K562 (cell line): ENCODE data around the gene SLC35B1. TPM values are rescaled to one million over a fixed set of nuclear protein-coding genes. Genes with fewer than 3 reads are reported as not detected.

Experiments
- ARID3A ChIP-seq: IDR thresholded peaks from 2 replicates; pipeline ENCODE4 v1.6.1; 2012; ENCODE audit warnings: low read depth, low read length, improper control_type of control experiment, borderline replicate concordance
- BCOR ChIP-seq: fragments of 450-650 bp; IDR thresholded peaks from 2 replicates; pipeline ENCODE4 v1.6.1; 2016
- CBFA2T3 ChIP-seq: fragments of 450-650 bp; IDR thresholded peaks from 2 replicates; pipeline ENCODE4 v1.6.1; 2017
- ESRRA ChIP-seq: fragments of 450-650 bp; IDR thresholded peaks from 2 replicates; pipeline ENCODE4 v1.6.1; 2014; ENCODE audit warnings: low read depth, mild to moderate bottlenecking, moderate library complexity, borderline replicate concordance
- FOS ChIP-seq: IDR thresholded peaks from 3 replicates; pipeline ENCODE4 v1.6.1; 2011; ENCODE audit not compliant: insufficient read length; ENCODE audit errors: extremely low read depth
- FOXP1 ChIP-seq: sonication (generic); formaldehyde crosslinking; IDR thresholded peaks from 2 replicates; pipeline ENCODE4 v1.8.0; 2022; ENCODE audit warnings: mild to moderate bottlenecking, missing genetic modification reagents
- HDAC1 ChIP-seq, 2 experiments: fragments of 450-650 bp; IDR thresholded peaks; 2 replicates each; pipeline ENCODE4 v1.6.1; 2016 to 2017; ENCODE audit warnings: inconsistent platforms in 1 of 2, mild to moderate bottlenecking in 1 of 2, moderate library complexity in 1 of 2
- HES1 ChIP-seq: fragments of 450-650 bp; IDR thresholded peaks from 2 replicates; pipeline ENCODE4 v1.6.1; 2016; ENCODE audit warnings: low read depth, mild to moderate bottlenecking, moderate library complexity
- MEIS2 ChIP-seq: fragments of 450-650 bp; IDR thresholded peaks from 2 replicates; pipeline ENCODE4 v1.6.1; 2014; ENCODE audit warnings: mild to moderate bottlenecking; ENCODE audit not compliant: partially characterized antibody
- NCOR1 ChIP-seq: fragments of 450-650 bp; IDR thresholded peaks from 2 replicates; pipeline ENCODE4 v1.6.1; 2016; ENCODE audit warnings: mild to moderate bottlenecking, moderate library complexity
- NR3C1 ChIP-seq: sonication (generic); formaldehyde crosslinking; IDR thresholded peaks from 2 replicates; pipeline ENCODE4 v1.8.1; 2022; ENCODE audit warnings: missing genetic modification reagents
- PCBP2 ChIP-seq: fragments of 200-400 bp; formaldehyde crosslinking; IDR thresholded peaks from 2 replicates; pipeline ENCODE4 v1.6.1; 2018; ENCODE audit warnings: low read length, low read depth, mild to moderate bottlenecking, moderate library complexity; ENCODE audit not compliant: poor library complexity, severe bottlenecking
- PHF20 ChIP-seq: fragments of 450-650 bp; IDR thresholded peaks from 2 replicates; pipeline ENCODE4 v1.6.1; 2018; ENCODE audit not compliant: partially characterized antibody
- RNF219 ChIP-seq: fragments of 250-450 bp; sonication (Bioruptor Pico); IDR thresholded peaks from 2 replicates; pipeline ENCODE4 v1.5.0; 2022; ENCODE audit warnings: mild to moderate bottlenecking
- SNRNP70 ChIP-seq: fragments of 200-400 bp; formaldehyde crosslinking; optimal IDR thresholded peaks from 2 replicates; pipeline ENCODE3; 2017; ENCODE audit warnings: low read depth, low read length
- TAL1 ChIP-seq: fragments of 450-650 bp; IDR thresholded peaks from 2 replicates; pipeline ENCODE4 v1.6.1; 2016; ENCODE audit warnings: mild to moderate bottlenecking
- TCF7L2 ChIP-seq: fragments of 150-350 bp; IDR thresholded peaks from 2 replicates; pipeline ENCODE4 v1.6.1; 2016; ENCODE audit warnings: low read depth, mild to moderate bottlenecking, low read length, moderate library complexity
- TFAM ChIP-seq: fragments of 250-450 bp; sonication (Bioruptor Pico); conservative IDR thresholded peaks from 2 replicates; pipeline ENCODE4 v1.5.0; 2021; ENCODE audit warnings: mild to moderate bottlenecking, moderate library complexity
- ZBTB33 ChIP-seq: sonication (generic); formaldehyde crosslinking; IDR thresholded peaks from 2 replicates; pipeline ENCODE4 v1.8.1; 2023; ENCODE audit warnings: mild to moderate bottlenecking, missing genetic modification reagents
- ZNF121 ChIP-seq: sonication (generic); formaldehyde crosslinking; conservative IDR thresholded peaks from 2 replicates; pipeline ENCODE4 v1.8.0; 2022; ENCODE audit warnings: missing genetic modification reagents
- ZNF445 ChIP-seq: fragments of 250-450 bp; sonication (Bioruptor Pico); IDR thresholded peaks from 2 replicates; pipeline ENCODE4 v1.4.0; 2020; ENCODE audit warnings: low read depth, mild to moderate bottlenecking, moderate library complexity
- ZNF586 ChIP-seq: fragments of 450-650 bp; formaldehyde crosslinking; conservative IDR thresholded peaks from 2 replicates; pipeline ENCODE4 v1.4.0; 2020; ENCODE audit warnings: mild to moderate bottlenecking, moderate library complexity
- ZZZ3 ChIP-seq: fragments of 450-650 bp; IDR thresholded peaks from 2 replicates; pipeline ENCODE4 v1.6.1; 2016; ENCODE audit warnings: antibody characterized with exemption, mild to moderate bottlenecking, moderate library complexity
- polyA plus RNA-seq, 8 experiments: library from polyadenylated mRNA; depleted of rRNA in 4 of 8; stranded (reverse) in 5 of 8; unstranded in 3 of 8; fragments of >200 nt; fragmentation: Nextera tagmentation in 2 of 8; fragmentation: Illumina TruSeq in 1 of 8; extraction: Ambion mirVana in 2 of 8; extraction: Trizol in 1 of 8; gene quantifications; 2 replicates each; pipeline versions ENCODE4 v1.2.1 to v1.2.3, GENCODE V29; 2011 to 2014; ENCODE audit warnings: inconsistent platforms in 1 of 8, missing spikeins in 1 of 8
- total RNA-seq, 7 experiments: library from RNA; depleted of rRNA in 6 of 7; stranded (reverse); fragments of >200 nt in 6 of 7; fragmentation: Illumina TruSeq in 2 of 7; extraction: Trizol in 2 of 7; gene quantifications; 2 replicates each; pipeline versions ENCODE4 v1.2.1 to v1.2.3, GENCODE V29; 2011 to 2021; ENCODE audit warnings: low replicate concordance in 1 of 7

Gene SLC35B1
- total and polyA plus RNA-seq, 9 of the 15 experiments (the other 6 are each of a cell fraction or from before 2014, with no cell fraction given): 51.4 to 87.9 (median 66.3) TPM

- TF ChIP-seq RNF219: no peak
- TF ChIP-seq TAL1: peak; percentile 58
- TF ChIP-seq ZNF121 (CRISPR knock-in tag): no peak
- TF ChIP-seq NCOR1: 0 out of 2 replicates have a peak, but pooled peaks have one; percentile 29
- no peak for TF ChIP-seq ZNF586 (CRISPR knock-in tag)
- TF ChIP-seq NR3C1 (CRISPR knock-in tag): no peak
- peak; percentile 51 for TF ChIP-seq FOS
- TF ChIP-seq SNRNP70: no peak
- TF ChIP-seq ZNF445: no peak
- TF ChIP-seq HES1: no peak
- peak; percentile 97 for TF ChIP-seq PHF20
- TF ChIP-seq HDAC1 (IDR thresholded peaks at IDR 0.05): peak in 1 of 2 experiments; percentile 85; a peak in 2 of 4 replicates
- no peak for TF ChIP-seq CBFA2T3
- TF ChIP-seq BCOR: peak; percentile 88
- TF ChIP-seq ZZZ3: no peak; the same call in 1 of the 2 replicates
- no peak for TF ChIP-seq FOXP1
- TF ChIP-seq ESRRA: peak; percentile 79
- TF ChIP-seq MEIS2: peak; percentile 79
- TF ChIP-seq ARID3A: peak; percentile 45; the same call in 1 of the 2 replicates
- TF ChIP-seq PCBP2: no peak
- TF ChIP-seq ZBTB33: 0 out of 2 replicates have a peak, but pooled peaks have one; percentile 45
- no peak for TF ChIP-seq TFAM (CRISPR knock-in tag)
- no peak for TF ChIP-seq TCF7L2
These were observed at the start of gene SLC35B1 (continued) for GRCh38 chr17:49707608-49708514.
